HepG2 (cell line): Measurements from ENCODE around the gene PLXNC1. TPM values are rescaled to one million over a fixed set of nuclear protein-coding genes. Genes with fewer than 3 reads are reported as not detected.
A peak's percentile ranks its signal among the peaks of the same experiment; 100 is the strongest.

Source experiments
- CC2D1A ChIP-seq: sonication (generic); formaldehyde crosslinking; IDR thresholded peaks from 2 replicates; pipeline ENCODE4 v1.8.1; 2023; ENCODE audit warnings: mild to moderate bottlenecking, missing genetic modification reagents
- CHCHD3 ChIP-seq: sonication (generic); formaldehyde crosslinking; IDR thresholded peaks from 2 replicates; pipeline ENCODE4 v1.8.0; 2022; ENCODE audit warnings: mild to moderate bottlenecking, missing genetic modification reagents, moderate library complexity
- ELK4 ChIP-seq: sonication (generic); formaldehyde crosslinking; IDR thresholded peaks from 2 replicates; pipeline ENCODE4 v1.9.0; 2021; ENCODE audit warnings: missing genetic modification reagents, borderline replicate concordance
- ERF ChIP-seq: IDR thresholded peaks from 2 replicates; pipeline ENCODE4 v1.6.1; 2018; ENCODE audit warnings: missing biosample characterization, missing genetic modification reagents
- HOXA3 ChIP-seq: sonication (generic); formaldehyde crosslinking; IDR thresholded peaks from 2 replicates; pipeline ENCODE4 v1.5.0; 2020; ENCODE audit warnings: missing genetic modification reagents
- MXD4 ChIP-seq: IDR thresholded peaks from 2 replicates; pipeline ENCODE4 v1.6.1; 2016; ENCODE audit warnings: mild to moderate bottlenecking, missing biosample characterization, missing genetic modification reagents
- SATB2 ChIP-seq: sonication (generic); formaldehyde crosslinking; IDR thresholded peaks from 2 replicates; pipeline ENCODE4 v1.5.0; 2020; ENCODE audit warnings: missing genetic modification reagents
- SRSF1 ChIP-seq: fragments of 200-400 bp; formaldehyde crosslinking; optimal IDR thresholded peaks from 2 replicates; pipeline ENCODE3; 2017; ENCODE audit warnings: mild to moderate bottlenecking, low read depth, low read length, moderate library complexity
- ZBTB14 ChIP-seq: sonication (generic); formaldehyde crosslinking; IDR thresholded peaks from 2 replicates; pipeline ENCODE4 v1.4.0; 2020; ENCODE audit warnings: missing genetic modification reagents
- ZHX1 ChIP-seq: sonication (generic); formaldehyde crosslinking; IDR thresholded peaks from 2 replicates; pipeline ENCODE4 v1.8.1; 2022; ENCODE audit warnings: low read depth, mild to moderate bottlenecking, missing genetic modification reagents
- ZMYM4 ChIP-seq: sonication (generic); formaldehyde crosslinking; IDR thresholded peaks from 2 replicates; pipeline ENCODE4 v1.8.1; 2023; ENCODE audit warnings: mild to moderate bottlenecking, missing genetic modification reagents
- ZNF142 ChIP-seq: sonication (generic); formaldehyde crosslinking; IDR thresholded peaks from 2 replicates; pipeline ENCODE4 v1.4.0; 2020; ENCODE audit warnings: missing genetic modification reagents
- ZNF253 ChIP-seq: sonication (generic); formaldehyde crosslinking; IDR thresholded peaks from 2 replicates; pipeline ENCODE4 v1.8.0; 2022; ENCODE audit warnings: mild to moderate bottlenecking, missing genetic modification reagents, borderline replicate concordance
- ZNF460 ChIP-seq: sonication (generic); formaldehyde crosslinking; IDR thresholded peaks from 2 replicates; pipeline ENCODE4 v1.5.1; 2020; ENCODE audit warnings: missing genetic modification reagents, mild to moderate bottlenecking, borderline replicate concordance
- ZNF512 ChIP-seq: sonication (generic); formaldehyde crosslinking; IDR thresholded peaks from 2 replicates; pipeline ENCODE4 v1.4.0; 2020; ENCODE audit warnings: mild to moderate bottlenecking, missing genetic modification reagents
- ZNF780A ChIP-seq: sonication (generic); formaldehyde crosslinking; IDR thresholded peaks from 2 replicates; pipeline ENCODE4 v1.8.0; 2022; ENCODE audit warnings: mild to moderate bottlenecking, missing genetic modification reagents, moderate library complexity
- polyA plus RNA-seq, 8 experiments: library from polyadenylated mRNA; depleted of rRNA in 3 of 8; stranded (reverse) in 7 of 8; unstranded in 1 of 8; fragments of >200 nt; fragmentation: Illumina TruSeq in 4 of 8; extraction: Trizol in 4 of 8; gene quantifications; 2 replicates each; pipeline versions ENCODE4 v1.2.1 to v1.2.3, GENCODE V29; 2011 to 2016; ENCODE audit warnings: low read depth in 4 of 8, missing spikeins in 1 of 8, mixed read lengths in 1 of 8; ENCODE audit not compliant: insufficient read depth in 1 of 8
- total RNA-seq, 5 experiments: library from RNA; depleted of rRNA; stranded (reverse); fragments of >200 nt; fragmentation: Illumina TruSeq; extraction: Trizol; gene quantifications; 2 replicates each; pipeline ENCODE4 v1.2.3, GENCODE V29; 2016; ENCODE audit warnings: low read depth in 1 of 5

The PLXNC1 gene
- total and polyA plus RNA-seq, 2 of the 13 experiments (the other 11 are each of a cell fraction or from before 2014, with no cell fraction given), result 6.6 to 11.2 TPM

- peak; percentile 79 for TF ChIP-seq ZBTB14 (CRISPR knock-in tag)
- peak; percentile 54 for TF ChIP-seq HOXA3 (CRISPR knock-in tag)
- TF ChIP-seq MXD4 (CRISPR knock-in tag), result no peak; the same call in 1 of the 2 replicates
- 0 out of 2 replicates have a peak, but pooled peaks have one; percentile 47 for TF ChIP-seq ZNF512 (CRISPR knock-in tag)
- TF ChIP-seq ZNF142 (CRISPR knock-in tag), result peak; percentile 87; the same call in 1 of the 2 replicates
- TF ChIP-seq ZHX1, result peak; percentile 85; the same call in 1 of the 2 replicates
- peak; percentile 5; the same call in 1 of the 2 replicates for TF ChIP-seq CHCHD3
- TF ChIP-seq ZNF780A, result 0 out of 2 replicates have a peak, but pooled peaks have one; percentile 42
- no peak for TF ChIP-seq ELK4 (CRISPR knock-in tag)
- TF ChIP-seq ZNF253 (CRISPR knock-in tag), result peak; percentile 71
- no peak for TF ChIP-seq SATB2 (CRISPR knock-in tag)
- TF ChIP-seq ZMYM4 (CRISPR knock-in tag), result peak; percentile 90
- TF ChIP-seq SRSF1, result peak; percentile 34
- no peak for TF ChIP-seq ZNF460 (CRISPR knock-in tag)
- TF ChIP-seq ERF, result 0 out of 2 replicates have a peak, but pooled peaks have one; percentile 33
- no peak for TF ChIP-seq CC2D1A (CRISPR knock-in tag)
Measured at GRCh38 chr12:94149119-94149780, 873 bp downstream of the PLXNC1 start (continued).
